ENCODE measurements around the gene SLC12A8. TPM values are rescaled to one million over a fixed set of nuclear protein-coding genes. Genes with fewer than 3 reads are reported as not detected.
"Not testable (repeated sequence)": the region's sequence is repeated elsewhere in the genome, so short reads cannot be mapped to it uniquely, and the experiment has no call there.

The SLC12A8 gene
- total RNA-seq, 1 experiment from 2014 or later = 57.8 TPM

- peak; percentile 4 for DNase-seq (ENCODE audit: low spot score)
These were observed 96.9 kb downstream of the SLC12A8 start for GRCh38 chr3:125115640-125116039.

GRCh38 chr3:125112981-125113380, 99.6 kb downstream of the SLC12A8 start:
- no peak for DNase-seq (ENCODE audit: low spot score)

GRCh38 chr3:125110876-125111480, 101.6 kb downstream of the SLC12A8 start:
- DNase-seq (ENCODE audit: low spot score) = no peak

- DNase-seq (ENCODE audit: low spot score) = no peak
These were observed 102.3 kb downstream of the SLC12A8 start for GRCh38 chr3:125110016-125110875.

- DNase-seq (ENCODE audit: low spot score) = no peak
These were observed 103.0 kb downstream of the SLC12A8 start for GRCh38 chr3:125109536-125109925.

- no peak for DNase-seq (ENCODE audit: low spot score)
These were observed 103.6 kb downstream of the SLC12A8 start for GRCh38 chr3:125108833-125109535.

GRCh38 chr3:125107861-125108567, 104.5 kb downstream of the SLC12A8 start:
- DNase-seq (ENCODE audit: low spot score) = no peak

- no peak for DNase-seq (ENCODE audit: low spot score)
These were observed 105.2 kb downstream of the SLC12A8 start for GRCh38 chr3:125107363-125107762.

- no peak for DNase-seq (ENCODE audit: low spot score)
These were observed 107.4 kb downstream of the SLC12A8 start for GRCh38 chr3:125105116-125105515.

GRCh38 chr3:125104639-125105038, 107.9 kb downstream of the SLC12A8 start:
- DNase-seq (ENCODE audit: low spot score) = no peak

GRCh38 chr3:125103406-125103805, 109.1 kb downstream of the SLC12A8 start:
- DNase-seq (ENCODE audit: low spot score) = no peak

- DNase-seq (ENCODE audit: low spot score) = no peak
These were observed 110.1 kb downstream of the SLC12A8 start for GRCh38 chr3:125102470-125102869.

- no peak for DNase-seq (ENCODE audit: low spot score)
These were observed 113.8 kb downstream of the SLC12A8 start for GRCh38 chr3:125098611-125099291.

- no peak for DNase-seq (ENCODE audit: low spot score)
These were observed 121.9 kb downstream of the SLC12A8 start for GRCh38 chr3:125090649-125091048.

GRCh38 chr3:125087768-125088391, 124.7 kb downstream of the SLC12A8 start:
- DNase-seq (ENCODE audit: low spot score) = no peak

- DNase-seq (ENCODE audit: low spot score) = no peak
These were observed 127.4 kb downstream of the SLC12A8 start for GRCh38 chr3:125085166-125085565.

GRCh38 chr3:125083776-125084175, 128.8 kb downstream of the SLC12A8 start:
- no peak for DNase-seq (ENCODE audit: low spot score)

GRCh38 chr3:125082339-125082738, 130.2 kb downstream of the SLC12A8 start:
- DNase-seq (ENCODE audit: low spot score) = not testable (repeated sequence)

- no peak for DNase-seq (ENCODE audit: low spot score)
These were observed 132.5 kb downstream of the SLC12A8 start for GRCh38 chr3:125080077-125080476.

- DNase-seq (ENCODE audit: low spot score) = no peak
These were observed 132.9 kb downstream of the SLC12A8 start for GRCh38 chr3:125079675-125080045.

All from HT-29 (cell line).